K562 (cell line): ENCODE data around the gene RREB1.

ENCODE experiments used
- MIER1 ChIP-seq: fragments of 450-650 bp; IDR thresholded peaks from 2 replicates; pipeline ENCODE4 v1.6.1; 2016; ENCODE audit warnings: antibody characterized with exemption, mild to moderate bottlenecking, low read depth
- POLR2A ChIP-seq: fragments of 450-650 bp; conservative IDR thresholded peaks from 2 replicates; pipeline ENCODE4 v1.6.1; 2016

- no peak for TF ChIP-seq MIER1
- TF ChIP-seq POLR2A, result no peak
These were observed 68.4 kb downstream of the RREB1 start for GRCh38 chr6:7176208-7176607.
